Neural cell (in vitro differentiated cells): ENCODE data around the gene ANXA10.
"Not testable (repeated sequence)": the region's sequence is repeated elsewhere in the genome, so short reads cannot be mapped to it uniquely, and the experiment has no call there.

Experiments used
- CTCF ChIP-seq: fragments of 450-650 bp; IDR thresholded peaks from 2 replicates; pipeline ENCODE4 v1.5.1; 2014; ENCODE audit warnings: antibody characterized with exemption, mild to moderate bottlenecking, moderate library complexity; ENCODE audit not compliant: poor library complexity, severe bottlenecking
- EP300 ChIP-seq: fragments of 450-650 bp; conservative IDR thresholded peaks from 2 replicates; pipeline ENCODE4 v1.6.1; 2014; ENCODE audit warnings: antibody characterized with exemption, mild to moderate bottlenecking, moderate library complexity; ENCODE audit not compliant: poor library complexity, severe bottlenecking
- POLR2AphosphoS5 ChIP-seq: IDR thresholded peaks from 2 replicates; pipeline ENCODE4 v1.6.1; 2012

- TF ChIP-seq CTCF, POLR2AphosphoS5, EP300: not testable (repeated sequence)
These were observed 20.7 kb downstream of the ANXA10 start for GRCh38 chr4:168113059-168113458.
